Central memory CD8-positive, alpha-beta T cell (primary cell): ENCODE results near the gene ALG1.
A peak's percentile ranks its signal among the peaks of the same experiment; 100 is the strongest.
"Not testable (repeated sequence)": the region's sequence is repeated elsewhere in the genome, so short reads cannot be mapped to it uniquely, and the experiment has no call there.

Source experiments
- ATAC-seq: fragments of 150-1000 bp; cut with Tn5 transposase; replicated peaks from 2 replicates; pipeline ENCODE4 v1.10.0; 2022; ENCODE audit warnings: mild to moderate bottlenecking, moderate FRiP score, moderate number of reproducible peaks; ENCODE audit not compliant: poor library complexity, severe bottlenecking; ENCODE audit errors: extremely low read depth
- DNase-seq, 2 donors: peaks; one replicate each; pipeline ENCODE4 v3.0.0; 2021; ENCODE audit warnings: low spot score in 2 of 2
- H3K27ac Mint-ChIP-seq: one replicate; pipeline ENCODE4 v1.8.0; 2022; ENCODE audit warnings: low read depth, mild to moderate bottlenecking, moderate library complexity, mixed read lengths
- H3K27me3 Mint-ChIP-seq: one replicate; pipeline ENCODE4 v1.8.0; 2022; ENCODE audit warnings: mixed read lengths
- H3K36me3 Mint-ChIP-seq: one replicate; pipeline ENCODE4 v1.8.0; 2022; ENCODE audit warnings: mild to moderate bottlenecking, moderate library complexity, mixed read lengths; ENCODE audit not compliant: insufficient read depth
- H3K4me1 Mint-ChIP-seq: one replicate; pipeline ENCODE4 v1.8.0; 2022; ENCODE audit warnings: mixed read lengths
- H3K4me3 Mint-ChIP-seq: one replicate; pipeline ENCODE4 v1.8.0; 2022; ENCODE audit warnings: mild to moderate bottlenecking, moderate library complexity, mixed read lengths
- H3K9me3 Mint-ChIP-seq: one replicate; pipeline ENCODE4 v1.8.0; 2022; ENCODE audit warnings: mixed read lengths

ALG1 gene

GRCh38 chr16:5097470-5098220 lies 26.0 kb downstream of the ALG1 start, which contains the start of gene EEF2KMT:
Gene EEF2KMT (minus strand): TSS chr16:5097795. CDS start chr16:5097739, 56 bp downstream.
- Mint-ChIP-seq H3K27ac (peak within 1 kb of the TSS; percentile 84), H3K36me3 (peaks cover 12% of the 10 kb centered on the region), H3K4me1 (peaks cover 13% of the 10 kb centered on the region), H3K4me3 (peak within 1 kb of the TSS; percentile 88)
- not testable (repeated sequence) for DNase-seq, H3K9me3 Mint-ChIP-seq, H3K27me3 Mint-ChIP-seq
- ATAC-seq, result peak; percentile 89

DNA sequence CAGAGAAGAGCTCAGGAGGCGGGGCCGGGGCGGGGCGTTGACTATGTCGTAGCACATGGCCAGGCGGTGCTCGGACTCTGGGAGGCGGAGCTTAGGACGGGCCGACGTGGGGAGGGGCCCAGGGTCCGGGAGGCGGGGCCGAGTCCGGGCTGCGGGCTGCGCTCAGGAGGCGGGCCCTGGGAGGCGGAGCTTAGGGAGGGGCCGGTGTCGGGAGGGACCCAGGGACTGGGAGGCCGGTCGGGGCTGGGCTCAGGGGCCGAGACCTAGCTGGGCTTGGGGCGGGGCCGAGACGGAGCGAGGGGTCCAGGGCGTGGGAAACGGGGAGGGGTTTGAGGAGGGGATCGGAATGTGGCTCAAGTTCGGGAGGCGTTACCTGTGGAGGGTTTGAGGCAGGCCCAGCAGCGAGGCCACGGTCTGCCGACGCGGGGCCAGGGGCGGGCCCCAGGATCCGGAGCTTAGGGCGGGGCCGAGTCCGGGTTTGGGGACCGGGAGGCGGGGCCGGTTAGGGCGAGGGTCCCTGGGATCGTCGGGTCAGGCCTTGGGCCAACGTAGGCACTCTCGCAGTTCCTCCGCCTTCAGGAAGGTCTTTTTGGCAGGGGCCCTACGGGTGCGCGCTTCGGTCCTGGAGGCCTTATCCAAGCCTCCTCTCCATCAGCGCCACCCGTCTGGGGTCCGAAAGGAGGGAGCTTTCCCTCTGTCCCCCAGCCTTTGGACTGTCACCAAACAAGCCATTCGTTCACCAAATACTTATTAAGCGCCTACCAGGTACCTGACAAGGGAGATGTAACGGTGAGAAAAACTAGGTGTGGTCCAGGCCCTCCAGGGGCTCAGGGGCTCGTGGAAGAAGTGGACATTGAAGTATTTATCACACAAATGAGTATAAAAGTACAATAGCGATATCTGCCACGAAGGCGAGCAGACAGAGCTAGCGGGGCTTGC lies 26.8 kb downstream of the ALG1 start:
- not testable (repeated sequence) for H3K9me3 Mint-ChIP-seq, ATAC-seq, H3K27me3 Mint-ChIP-seq
- peak overlapping the region; percentile 84 for H3K27ac Mint-ChIP-seq
- peaks cover 12% of the 10 kb centered on the region for H3K36me3 Mint-ChIP-seq
- H3K4me1 Mint-ChIP-seq, result peaks cover 13% of the 10 kb centered on the region
- peak; percentile 95 to 98 for DNase-seq
- peak overlapping the region; percentile 88 for H3K4me3 Mint-ChIP-seq

- Mint-ChIP-seq H3K4me3 (peak overlapping the region; percentile 88), H3K4me1 (peaks cover 13% of the 10 kb centered on the region), H3K36me3 (peaks cover 10% of the 10 kb centered on the region)
- not testable (repeated sequence) for H3K9me3 Mint-ChIP-seq, H3K27me3 Mint-ChIP-seq, ATAC-seq, H3K27ac Mint-ChIP-seq, DNase-seq
Observed at GRCh38 chr16:5099174-5099573, 27.5 kb downstream of the ALG1 start.

DNA sequence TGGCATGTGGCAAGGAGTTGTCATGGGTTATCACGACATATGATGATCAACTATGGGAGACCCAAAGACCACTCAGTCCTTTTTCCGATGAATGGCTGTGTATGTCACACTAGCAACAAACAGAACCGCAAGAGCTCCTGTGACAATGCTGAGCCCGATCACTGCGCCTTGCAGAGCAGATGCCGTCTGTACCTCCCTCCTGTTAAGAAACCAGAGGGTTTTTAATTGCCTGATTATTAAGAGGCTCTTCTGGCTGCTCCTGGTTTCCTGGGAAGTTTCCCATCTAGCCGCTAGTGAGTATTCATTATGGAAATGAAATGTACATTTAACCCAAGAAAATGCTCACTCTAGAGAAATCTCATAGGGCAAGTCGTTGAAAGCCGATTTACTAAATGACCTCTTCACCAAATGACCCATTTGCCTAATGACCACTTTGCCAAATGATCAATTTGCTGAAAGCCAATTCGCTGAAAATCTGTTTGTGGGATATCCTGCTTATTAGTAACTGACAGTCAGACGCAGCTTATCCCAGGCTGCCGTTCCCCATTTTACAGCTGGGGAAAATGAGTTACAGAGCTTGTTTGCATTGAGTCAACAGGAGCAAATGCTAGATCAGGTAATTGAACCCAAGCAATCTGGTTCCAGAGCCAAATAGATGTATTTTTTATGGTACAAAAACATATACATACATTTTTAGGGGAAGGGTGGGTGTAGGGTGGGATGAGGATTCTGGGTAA lies 31.8 kb downstream of the ALG1 start:
- not testable (repeated sequence) for H3K4me1 Mint-ChIP-seq, H3K4me3 Mint-ChIP-seq, H3K27ac Mint-ChIP-seq, H3K27me3 Mint-ChIP-seq, H3K9me3 Mint-ChIP-seq, DNase-seq, ATAC-seq, H3K36me3 Mint-ChIP-seq

DNA sequence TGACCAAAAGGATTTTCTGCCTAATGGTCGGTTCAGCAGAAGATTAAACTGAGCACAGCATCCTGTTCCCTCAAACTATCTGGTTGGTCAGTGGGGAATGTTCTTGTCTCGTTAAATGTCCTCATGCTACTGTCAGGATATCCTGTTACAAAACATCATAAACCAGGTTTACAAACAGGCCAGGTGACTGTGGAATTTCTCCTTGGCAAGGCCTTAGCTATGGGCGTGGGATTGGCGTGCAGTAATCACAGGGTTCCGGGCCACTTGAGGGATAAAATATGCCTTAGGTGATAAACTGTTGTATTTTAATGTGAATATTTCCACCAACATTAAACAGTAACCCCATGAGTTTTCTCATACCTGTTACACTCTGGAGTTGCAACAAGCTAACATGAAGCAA lies 33.4 kb downstream of the ALG1 start:
- not testable (repeated sequence) for ATAC-seq, H3K27me3 Mint-ChIP-seq, H3K27ac Mint-ChIP-seq, DNase-seq, H3K36me3 Mint-ChIP-seq, H3K4me3 Mint-ChIP-seq, H3K9me3 Mint-ChIP-seq, H3K4me1 Mint-ChIP-seq

- no peaks in the 10 kb centered on the region for H3K4me1 Mint-ChIP-seq
Observed at GRCh38 chr16:5108505-5109158, 37.0 kb downstream of the ALG1 start.

GRCh38 chr16:5110933-5111332 lies 39.3 kb downstream of the ALG1 start:
- peaks cover 18% of the 10 kb centered on the region for H3K27me3 Mint-ChIP-seq
- H3K36me3 Mint-ChIP-seq, H3K27ac Mint-ChIP-seq, ATAC-seq, DNase-seq, H3K9me3 Mint-ChIP-seq, H3K4me1 Mint-ChIP-seq, H3K4me3 Mint-ChIP-seq: not testable (repeated sequence)

More at GRCh38 chr16:5108505-5109158, 37.0 kb downstream of the ALG1 start:
- Mint-ChIP-seq H3K4me3 (no peak overlapping the region), H3K27ac (no peak overlapping the region), H3K9me3 (no peaks in the 10 kb centered on the region), H3K27me3 (peaks cover 13% of the 10 kb centered on the region), H3K36me3 (no peaks in the 10 kb centered on the region)
- ATAC-seq, result no peak
- no peak for DNase-seq

GRCh38 chr16:5116780-5117295 lies 45.2 kb downstream of the ALG1 start:
- H3K27me3 Mint-ChIP-seq, result peaks cover 71% of the 10 kb centered on the region
- not testable (repeated sequence) for H3K36me3 Mint-ChIP-seq, ATAC-seq, H3K27ac Mint-ChIP-seq, DNase-seq, H3K4me3 Mint-ChIP-seq, H3K9me3 Mint-ChIP-seq
- peaks cover 15% of the 10 kb centered on the region for H3K4me1 Mint-ChIP-seq

DNA sequence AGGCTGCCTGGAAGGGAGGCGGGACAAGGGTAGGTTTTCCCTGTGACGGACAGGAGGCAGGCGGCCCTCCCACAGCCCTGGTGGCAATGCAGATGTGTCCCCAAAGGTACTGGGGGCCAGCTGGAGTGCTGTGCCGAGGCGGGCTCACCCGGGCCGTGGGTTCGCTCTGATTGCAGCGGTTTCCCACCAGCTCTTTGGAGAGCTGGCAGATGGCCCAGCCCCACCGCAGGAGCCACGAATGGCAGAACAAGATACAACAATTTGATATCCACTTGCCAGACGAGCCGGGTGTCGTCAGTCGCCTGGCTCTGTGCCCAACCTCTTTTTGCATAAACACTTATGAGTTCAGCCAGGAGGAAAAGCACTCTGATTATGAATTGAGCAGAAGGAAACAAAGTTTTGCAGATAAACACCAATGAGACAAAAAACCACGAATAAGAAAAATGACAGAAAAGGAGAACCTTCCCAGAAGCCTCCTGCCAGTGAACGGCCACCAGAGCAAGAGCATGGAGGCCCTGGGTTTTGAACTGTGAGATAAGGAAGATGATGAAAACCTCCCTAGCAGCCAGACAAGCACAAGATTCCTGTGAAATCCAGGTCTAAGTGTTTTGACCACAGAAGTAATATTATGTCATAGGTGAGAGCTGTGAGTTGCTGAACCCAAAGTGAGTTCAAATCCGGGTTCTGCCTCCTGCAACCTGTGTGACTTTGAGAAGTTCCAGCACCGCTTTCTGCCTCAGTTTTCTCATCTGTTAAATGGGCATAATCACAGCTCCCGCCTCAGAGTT lies 45.9 kb downstream of the ALG1 start:
- peaks cover 76% of the 10 kb centered on the region for H3K27me3 Mint-ChIP-seq
- H3K27ac Mint-ChIP-seq, result peak overlapping the region; percentile 3
- H3K9me3 Mint-ChIP-seq, H3K36me3 Mint-ChIP-seq, H3K4me3 Mint-ChIP-seq: not testable (repeated sequence)
- DNase-seq (peak; percentile 45 to 69), ATAC-seq (peak; percentile 72)
- H3K4me1 Mint-ChIP-seq, result peaks cover 15% of the 10 kb centered on the region

DNA sequence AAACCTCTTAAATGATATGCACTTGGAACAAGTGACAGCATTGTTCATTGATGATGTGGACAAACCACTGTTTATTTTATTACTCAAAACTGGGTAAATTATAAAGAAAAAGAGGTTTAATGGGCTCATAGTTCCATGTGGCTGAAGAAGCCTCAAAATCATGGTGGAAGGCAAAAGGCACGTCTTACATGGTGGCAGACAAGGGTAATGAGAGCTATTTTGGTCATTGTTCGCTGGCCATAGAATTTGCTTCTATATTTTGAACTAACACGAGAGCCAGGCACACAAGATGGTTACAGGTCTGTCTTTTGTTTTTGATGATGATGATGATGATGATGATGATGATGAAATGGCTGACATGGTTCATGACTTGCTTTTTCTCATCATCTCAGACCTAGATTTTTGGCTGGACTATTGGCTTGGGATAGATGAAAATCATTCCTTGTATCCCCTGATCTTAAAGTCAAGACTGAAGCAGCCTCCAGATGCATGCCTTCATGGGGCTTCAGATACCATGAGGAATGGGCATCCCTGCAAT lies 59.9 kb downstream of the ALG1 start:
- peaks cover 61% of the 10 kb centered on the region for H3K27me3 Mint-ChIP-seq
- not testable (repeated sequence) for H3K27ac Mint-ChIP-seq, H3K4me3 Mint-ChIP-seq, H3K36me3 Mint-ChIP-seq, H3K9me3 Mint-ChIP-seq, DNase-seq, ATAC-seq, H3K4me1 Mint-ChIP-seq
